Stomach (tissue), 4 donors: Measurements from ENCODE around the gene RBX1.

Experiments used
- POLR2A ChIP-seq, 4 donors: fragments of 450-650 bp; IDR thresholded peaks; one replicate each; pipeline ENCODE4 v1.6.1; 2016; ENCODE audit warnings: antibody characterized with exemption in 4 of 4, control low read depth in 2 of 4, mild to moderate bottlenecking in 1 of 4, moderate library complexity in 1 of 4
- TF ChIP-seq, protein P1 (sequence below), 7 experiments: fragments of 450-650 bp in 4 of 7; fragments of 200-600 bp in 3 of 7; sonication (generic) in 3 of 7; IDR thresholded peaks; one replicate each; pipeline ENCODE4 v1.5.1; 2016 to 2019; ENCODE audit warnings: antibody characterized with exemption in 7 of 7, control low read depth in 2 of 7, mild to moderate bottlenecking in 1 of 7

GRCh38 chr22:41009222-41009948 is 58.2 kb downstream of the RBX1 start:
- TF ChIP-seq, protein P1, sequence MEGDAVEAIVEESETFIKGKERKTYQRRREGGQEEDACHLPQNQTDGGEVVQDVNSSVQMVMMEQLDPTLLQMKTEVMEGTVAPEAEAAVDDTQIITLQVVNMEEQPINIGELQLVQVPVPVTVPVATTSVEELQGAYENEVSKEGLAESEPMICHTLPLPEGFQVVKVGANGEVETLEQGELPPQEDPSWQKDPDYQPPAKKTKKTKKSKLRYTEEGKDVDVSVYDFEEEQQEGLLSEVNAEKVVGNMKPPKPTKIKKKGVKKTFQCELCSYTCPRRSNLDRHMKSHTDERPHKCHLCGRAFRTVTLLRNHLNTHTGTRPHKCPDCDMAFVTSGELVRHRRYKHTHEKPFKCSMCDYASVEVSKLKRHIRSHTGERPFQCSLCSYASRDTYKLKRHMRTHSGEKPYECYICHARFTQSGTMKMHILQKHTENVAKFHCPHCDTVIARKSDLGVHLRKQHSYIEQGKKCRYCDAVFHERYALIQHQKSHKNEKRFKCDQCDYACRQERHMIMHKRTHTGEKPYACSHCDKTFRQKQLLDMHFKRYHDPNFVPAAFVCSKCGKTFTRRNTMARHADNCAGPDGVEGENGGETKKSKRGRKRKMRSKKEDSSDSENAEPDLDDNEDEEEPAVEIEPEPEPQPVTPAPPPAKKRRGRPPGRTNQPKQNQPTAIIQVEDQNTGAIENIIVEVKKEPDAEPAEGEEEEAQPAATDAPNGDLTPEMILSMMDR (IDR thresholded peaks at IDR 0.05) = no peak
- TF ChIP-seq POLR2A (IDR thresholded peaks at IDR 0.05) = no peak
